ENCODE results near the gene RER1.

RER1 gene

GRCh38 chr1:2354511-2355372, 36.9 kb upstream of the RER1 start:
- no peak for DNase-seq

DNA sequence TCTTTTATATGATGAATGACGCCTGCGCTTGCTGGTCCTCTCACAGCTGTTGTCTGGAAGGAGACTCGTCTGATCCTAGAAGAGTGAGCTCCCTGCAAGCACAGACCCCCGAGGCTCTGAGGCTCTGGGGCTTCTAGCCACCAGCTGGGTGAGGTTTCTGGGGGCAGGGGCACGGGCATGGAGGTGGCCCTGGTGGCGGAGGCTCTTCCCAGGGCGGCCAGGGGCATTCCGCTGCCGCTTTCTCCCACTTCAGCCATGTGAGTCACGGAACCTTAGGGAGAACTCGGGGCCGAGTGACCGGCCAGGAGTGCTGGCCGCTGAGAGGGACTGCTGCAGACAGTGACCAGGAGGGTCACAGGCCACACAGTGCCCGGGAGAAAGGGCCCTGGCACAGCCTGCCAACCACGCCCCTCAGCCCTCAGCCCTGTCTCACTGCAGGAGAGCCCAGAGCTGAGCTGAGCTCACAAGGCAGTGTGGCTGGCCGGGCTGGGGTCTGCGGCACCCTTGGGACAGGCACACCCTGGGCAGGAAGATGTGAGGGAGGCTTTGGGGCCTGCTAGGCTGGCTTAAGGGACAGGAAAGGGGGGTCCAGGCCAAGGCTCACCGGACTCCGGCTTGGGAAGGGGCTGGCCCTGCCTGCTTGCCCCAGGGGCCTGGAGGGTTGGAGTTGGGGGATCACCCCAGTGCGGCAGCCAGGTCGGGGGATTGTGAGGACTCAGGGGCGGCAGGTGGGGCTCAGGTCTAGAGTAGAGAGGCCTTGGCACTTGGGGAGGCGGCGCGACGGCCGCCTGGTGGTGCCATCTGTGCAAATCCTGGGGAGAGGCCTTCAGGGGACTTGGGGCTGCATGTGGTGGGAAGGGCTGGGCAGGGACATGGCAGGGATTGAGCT, 36.0 kb upstream of the RER1 start:
- no peak for DNase-seq

DNA sequence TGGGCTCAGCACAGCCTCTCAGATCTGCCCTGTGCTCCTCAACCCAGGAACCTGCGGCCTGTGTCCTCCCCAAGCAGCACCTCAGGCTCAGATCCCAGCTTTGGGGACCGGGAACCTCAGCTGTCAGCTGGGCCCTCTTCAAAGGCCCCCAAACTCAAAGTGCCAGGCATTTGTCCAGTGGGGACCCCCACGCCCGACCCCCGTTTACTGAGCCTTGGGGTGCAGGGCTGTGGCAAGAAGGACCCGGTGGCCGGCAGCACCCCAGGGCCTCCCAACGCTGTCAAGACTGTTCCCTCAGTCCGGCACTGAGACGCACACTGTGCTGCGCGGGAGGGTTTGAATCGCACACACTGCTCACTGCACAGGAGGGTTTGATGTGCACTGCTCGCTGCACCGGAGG, 35.2 kb upstream of the RER1 start:
- no peak for DNase-seq

DNA sequence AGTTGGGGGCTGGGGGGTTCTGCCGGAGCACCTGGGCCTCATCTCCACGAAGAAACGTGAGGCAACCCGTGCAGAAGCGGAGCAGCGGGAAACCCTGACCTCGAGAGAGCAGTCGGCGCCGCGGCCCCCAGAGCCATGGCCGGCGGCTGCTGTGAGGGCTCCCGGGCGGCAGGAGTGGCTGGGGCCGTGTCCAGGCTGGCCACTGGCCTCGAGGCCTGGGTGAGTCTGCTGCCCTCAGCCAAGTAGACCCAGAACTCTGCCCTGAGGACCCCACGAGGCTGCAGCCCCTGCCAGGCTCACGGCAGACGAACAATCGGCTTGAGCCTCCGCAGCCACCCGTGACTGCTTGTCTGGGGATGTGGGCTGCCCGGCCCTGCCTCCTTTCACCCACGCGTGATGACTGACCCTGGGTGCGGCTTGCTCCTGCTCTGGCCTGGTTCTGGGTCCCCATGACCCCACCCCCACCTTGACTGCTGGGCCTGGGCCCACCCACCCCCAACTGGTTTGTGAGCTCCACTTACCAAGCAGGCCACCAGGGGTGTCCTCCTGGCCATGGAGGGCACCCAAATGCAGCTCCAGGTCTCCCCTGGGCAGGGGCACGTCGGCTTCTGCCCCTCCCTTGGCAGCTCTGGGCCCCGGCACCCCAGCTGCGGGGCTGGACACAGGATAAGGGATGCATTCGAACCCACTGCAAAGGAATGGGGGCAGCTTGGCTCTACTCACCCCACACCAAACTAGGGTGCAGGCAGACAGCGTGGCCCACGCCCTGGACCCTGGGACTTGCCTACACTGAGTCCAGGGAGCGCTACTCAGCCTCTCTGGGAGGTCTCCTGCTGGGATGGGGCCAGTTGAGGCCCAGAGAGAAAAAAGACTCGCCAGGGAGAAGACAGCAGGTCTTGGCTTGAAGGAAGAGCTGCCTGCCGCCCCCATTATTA, 34.5 kb upstream of the RER1 start:
- no peak for DNase-seq

DNA sequence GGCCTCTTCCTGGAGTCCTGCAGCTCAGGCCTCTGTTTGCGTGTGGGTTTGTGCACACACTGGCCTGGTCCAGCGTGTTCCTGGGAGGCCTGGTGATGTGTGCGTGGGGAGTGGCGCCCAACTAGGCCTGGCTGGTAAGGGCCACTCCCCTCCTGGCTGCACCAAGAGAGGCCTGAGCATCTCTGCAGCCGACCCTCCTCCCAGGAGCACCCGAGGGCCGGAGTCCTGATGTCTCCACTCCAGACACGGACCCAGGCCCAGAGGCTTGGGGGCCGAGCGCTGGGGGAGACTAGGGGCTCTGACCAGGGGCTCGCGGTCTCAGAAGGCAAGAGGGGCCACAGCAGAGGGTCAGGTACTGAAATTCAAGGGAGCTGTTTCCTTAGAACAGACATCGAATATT, 33.6 kb upstream of the RER1 start:
- no peak for DNase-seq

DNA sequence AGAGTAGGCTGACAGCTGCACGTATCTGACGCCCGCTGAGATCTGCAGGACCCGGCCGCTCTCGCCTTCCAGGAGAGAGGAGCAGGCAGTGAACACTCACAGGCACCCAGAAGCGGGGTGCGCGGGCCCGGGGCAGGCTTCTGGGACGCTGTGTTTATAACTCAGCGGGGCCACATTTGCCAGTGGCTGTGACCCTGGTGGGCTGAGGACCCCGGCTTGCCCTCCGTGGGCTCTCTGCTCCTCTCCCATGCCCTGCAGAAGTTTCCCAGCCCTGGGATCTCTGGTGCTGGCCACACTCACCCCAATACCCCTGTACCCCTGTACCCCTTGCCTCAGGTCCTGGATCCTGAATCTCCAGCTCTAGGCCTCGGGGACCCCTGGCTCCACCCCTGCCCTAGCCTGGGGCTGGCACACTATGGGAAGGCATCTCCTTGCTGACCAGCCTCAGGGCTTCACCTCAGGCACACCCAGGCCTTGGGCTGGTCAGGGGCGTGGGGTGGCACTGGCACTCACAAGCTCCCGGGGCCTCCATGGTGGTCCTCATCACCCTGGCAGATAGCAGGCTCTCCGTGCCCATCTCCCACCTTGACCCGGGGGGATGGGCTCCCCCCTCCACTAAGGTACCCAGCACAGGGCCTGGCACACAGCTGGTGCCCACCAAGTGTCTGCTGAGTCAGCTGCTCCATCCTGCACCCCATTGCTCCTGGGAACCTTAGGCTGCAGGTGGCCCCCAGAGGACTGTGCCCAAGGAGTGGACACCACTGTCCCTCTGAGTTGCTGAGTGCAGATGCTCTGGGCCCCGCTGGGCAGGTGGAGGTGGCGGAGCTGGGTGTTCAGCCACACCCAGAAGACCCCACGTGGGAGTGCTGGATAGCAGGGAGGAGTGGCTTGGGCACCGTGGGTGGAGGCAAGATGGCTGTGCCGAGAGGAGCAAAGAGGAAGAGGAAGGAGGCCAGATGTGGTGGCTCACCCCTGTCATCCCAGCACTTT, 32.7 kb upstream of the RER1 start:
- no peak for DNase-seq

DNA sequence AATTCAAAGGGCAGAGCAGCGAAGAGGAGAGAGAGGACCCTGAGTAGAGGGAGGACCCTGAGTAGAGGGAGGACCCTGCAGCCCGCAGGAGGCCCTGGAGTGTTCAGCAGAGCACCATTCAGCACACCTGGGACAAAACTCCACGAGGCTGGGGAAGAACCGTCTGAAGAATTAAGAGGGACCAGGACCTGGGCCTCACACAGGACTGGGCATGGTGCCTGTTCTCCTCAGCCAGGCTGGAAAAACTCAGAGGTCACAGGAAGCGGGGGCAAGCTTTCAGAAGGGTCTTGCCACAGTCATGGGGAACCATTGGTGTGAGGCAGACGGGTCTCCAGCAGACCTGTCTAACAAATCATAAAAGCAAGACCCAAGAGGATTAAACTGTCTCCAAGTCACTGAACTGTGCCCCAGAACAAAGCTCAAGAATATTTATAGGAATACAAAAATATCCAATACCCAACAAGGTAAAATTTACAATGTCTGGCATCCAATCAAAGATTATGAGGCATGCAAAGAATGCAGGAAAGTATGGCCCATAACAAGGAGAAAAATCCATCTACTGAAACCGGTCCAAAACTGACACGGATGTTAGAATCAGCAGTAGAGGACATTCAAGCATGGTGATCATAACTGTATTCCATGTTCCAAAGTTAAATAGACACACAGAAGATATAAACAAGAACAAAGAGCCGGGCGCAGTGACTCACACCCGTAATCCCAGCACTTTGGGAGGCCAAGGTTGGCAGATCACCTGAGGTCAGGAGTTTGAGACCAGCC, 30.9 kb upstream of the RER1 start:
- DNase-seq: no peak

DNA sequence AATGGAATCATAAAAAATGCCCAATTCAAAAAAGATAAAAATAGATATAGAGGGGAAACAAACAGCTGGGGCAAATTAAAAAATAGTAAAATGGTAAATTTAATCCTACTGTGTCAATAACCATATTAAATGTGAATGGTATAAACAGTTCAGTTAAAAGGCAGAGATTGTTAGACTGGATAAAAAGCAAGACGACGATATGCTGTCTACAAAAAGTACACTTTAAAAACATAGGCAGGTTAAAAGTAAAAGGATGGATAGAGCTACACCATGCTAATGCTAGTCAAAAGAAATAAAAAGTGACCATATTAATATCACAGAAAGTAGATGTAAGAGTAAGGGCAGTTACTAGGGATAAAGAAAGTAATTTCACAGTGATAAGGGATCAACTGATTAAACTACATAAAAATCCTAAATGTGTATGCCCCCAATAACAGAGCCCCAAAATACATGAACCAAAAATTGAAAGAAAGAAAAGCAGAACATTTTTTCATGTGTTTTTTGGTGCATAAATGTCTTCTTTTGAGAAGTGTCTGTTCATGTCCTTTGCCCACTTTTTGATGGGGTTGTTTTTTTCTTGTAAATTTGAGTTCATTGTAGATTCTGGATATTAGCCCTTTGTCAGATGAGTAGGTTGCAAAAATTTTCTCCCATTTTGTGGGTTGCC, 27.7 kb upstream of the RER1 start:
- no peak for DNase-seq

DNA sequence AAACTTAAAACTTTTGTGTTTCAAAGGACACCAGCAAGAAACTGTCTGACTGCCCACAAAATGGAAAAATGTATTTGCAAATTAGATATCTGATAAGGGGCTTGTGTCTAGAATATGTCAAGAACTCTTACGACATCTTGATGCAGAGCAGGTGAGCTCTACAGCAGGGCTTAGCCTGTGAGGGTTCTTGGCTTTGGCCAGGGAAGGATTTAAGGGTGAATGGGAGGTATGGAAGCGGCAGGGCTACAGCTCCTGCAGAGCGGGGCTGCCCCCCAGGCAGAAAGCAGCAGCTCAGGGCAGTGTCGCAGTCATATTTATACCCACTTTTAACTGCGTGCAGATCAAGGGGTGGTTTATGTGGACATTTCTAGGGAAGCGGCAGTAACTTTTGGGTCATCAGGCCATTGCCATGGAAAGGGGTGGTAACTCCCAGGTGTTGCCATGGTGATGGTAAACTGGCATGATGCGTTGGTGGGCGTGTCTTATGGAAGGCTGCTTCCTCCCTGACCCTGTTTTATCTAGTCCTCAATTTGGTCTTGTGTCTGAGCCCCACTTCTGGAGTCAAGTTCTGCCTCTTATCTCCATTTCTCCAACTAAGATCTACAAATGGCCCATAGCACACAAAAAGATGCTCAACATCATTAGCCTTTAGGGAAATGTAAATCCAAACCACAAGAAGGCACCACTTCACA, 23.4 kb upstream of the RER1 start:
- no peak for DNase-seq

DNA sequence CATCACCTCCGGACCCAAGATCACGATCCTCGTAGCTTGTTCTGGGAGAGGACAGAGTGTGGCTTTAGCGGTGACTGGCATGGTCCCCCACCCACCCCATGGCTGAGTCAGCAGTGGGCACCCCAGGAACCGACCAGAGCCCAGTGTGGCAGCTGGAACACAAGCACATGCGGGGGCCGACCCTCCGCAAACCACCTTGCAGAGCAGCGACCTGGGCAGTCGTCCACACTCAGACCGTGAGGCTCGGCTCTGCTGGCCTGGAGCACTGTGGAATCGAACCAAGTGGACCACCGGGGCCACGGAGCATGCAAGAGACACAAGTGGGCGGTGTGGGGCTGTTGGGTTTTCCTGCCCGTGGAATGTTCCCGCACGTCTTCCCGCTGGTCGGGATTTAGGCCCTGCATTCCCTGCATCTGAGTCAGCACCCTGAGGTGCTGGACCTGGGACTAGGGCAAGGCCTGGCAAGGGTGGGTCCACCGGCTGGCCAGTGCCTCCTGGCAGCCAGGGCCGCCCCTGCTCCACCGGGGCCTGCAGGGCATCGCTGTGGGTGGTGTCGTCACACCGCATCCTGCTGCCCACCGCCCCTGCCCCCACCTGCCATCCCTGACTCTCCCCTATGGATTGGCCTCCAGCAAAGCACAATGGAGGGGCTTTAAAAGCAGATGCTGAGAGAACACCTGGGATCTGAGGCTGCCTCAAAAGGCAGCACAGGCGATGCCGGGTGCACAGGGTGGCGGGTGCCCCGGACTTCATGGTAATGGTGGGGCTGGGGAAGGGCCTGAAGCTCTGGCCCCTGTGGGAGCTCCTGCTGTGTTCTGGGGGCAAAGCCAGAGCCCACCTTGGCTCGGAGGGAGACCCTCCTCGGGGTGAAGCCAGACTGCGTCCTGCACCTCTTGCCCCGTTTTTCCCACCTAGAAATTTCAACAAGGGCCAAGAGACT, 18.8 kb upstream of the RER1 start:
- no peak for DNase-seq

GRCh38 chr1:2373551-2374251, 17.9 kb upstream of the RER1 start:
- no peak for DNase-seq

GRCh38 chr1:2374252-2375155, 17.1 kb upstream of the RER1 start:
- no peak for DNase-seq

DNA sequence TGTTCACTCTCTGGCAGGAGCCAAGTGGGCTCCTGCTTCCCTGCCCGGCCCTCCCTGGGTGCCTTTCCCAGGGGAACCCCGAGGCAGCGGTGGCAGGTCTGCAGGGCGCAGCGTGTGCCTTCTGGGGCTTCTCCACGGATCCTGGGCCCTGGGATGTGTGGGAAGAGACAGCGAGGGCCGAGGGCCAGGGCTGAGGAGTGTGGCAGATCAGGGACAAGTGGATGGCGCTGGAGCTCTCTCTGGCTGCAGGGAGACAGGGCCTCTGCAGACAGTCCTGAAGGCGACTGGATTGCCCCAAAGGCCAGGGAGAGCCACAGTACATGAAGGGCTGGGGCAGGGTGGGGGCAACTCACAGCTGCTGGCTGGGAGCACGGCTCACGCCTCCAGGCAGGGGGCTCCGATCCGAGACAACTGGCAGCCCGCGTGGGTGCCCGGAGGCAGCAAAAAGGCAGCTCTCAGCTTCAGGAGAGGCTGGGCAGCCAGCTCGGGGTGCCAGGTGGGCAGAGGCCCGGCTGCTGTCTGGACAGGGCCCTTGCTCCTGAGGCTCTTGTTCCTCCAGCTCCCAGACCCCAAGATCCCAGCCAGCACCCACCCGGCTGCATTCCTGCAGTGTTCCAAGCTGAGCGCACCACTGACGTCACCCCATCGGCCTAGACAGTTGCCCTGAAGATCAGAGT, 16.3 kb upstream of the RER1 start:
- DNase-seq: no peak

- no peak for DNase-seq
These were observed 15.7 kb upstream of the RER1 start for GRCh38 chr1:2375923-2376260.

- DNase-seq: no peak
These were observed 15.3 kb upstream of the RER1 start for GRCh38 chr1:2376261-2376741.
